Measurements from ENCODE around the gene MAPK8IP2. TPM values are rescaled to one million over a fixed set of nuclear protein-coding genes. Genes with fewer than 3 reads are reported as not detected.
A peak's percentile ranks its signal among the peaks of the same experiment; 100 is the strongest.
"Not testable (repeated sequence)": the region's sequence is repeated elsewhere in the genome, so short reads cannot be mapped to it uniquely, and the experiment has no call there.

The MAPK8IP2 gene
- total RNA-seq, 2 experiments from 2014 or later: 0.05 to 0.15 TPM

DNA sequence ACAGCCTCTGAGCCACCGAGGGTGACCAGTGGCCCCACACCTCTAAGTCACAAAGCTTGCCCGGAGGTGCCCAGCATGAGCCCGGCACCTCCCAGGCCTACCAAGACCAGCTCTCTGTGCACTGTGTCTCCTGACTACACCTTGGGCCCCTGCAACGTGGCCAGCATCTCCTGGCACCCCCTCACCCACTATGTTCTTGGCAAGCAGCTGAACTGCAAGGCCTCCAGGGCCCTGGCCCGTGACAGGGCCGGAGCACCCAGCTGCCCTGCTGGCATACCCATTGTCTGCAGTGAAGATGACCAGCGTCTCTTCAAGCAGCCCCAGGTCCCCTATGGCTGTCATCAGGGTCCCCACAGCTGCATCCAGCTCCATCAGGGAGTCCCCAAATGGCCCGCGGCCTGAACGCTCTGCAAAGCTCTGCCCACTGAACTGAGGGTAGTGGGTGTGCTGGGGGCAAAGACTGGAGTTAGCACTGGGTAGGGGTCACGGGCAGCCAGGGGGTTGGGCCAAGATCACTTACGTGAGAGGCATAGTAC lies 25.8 kb downstream of the MAPK8IP2 start:
- intact Hi-C loops (cut with micrococcal nuclease): no loop called here
- H3K36me3 Mint-ChIP-seq (ENCODE audit: low read depth): no peaks in the 10 kb centered on the region

DNA sequence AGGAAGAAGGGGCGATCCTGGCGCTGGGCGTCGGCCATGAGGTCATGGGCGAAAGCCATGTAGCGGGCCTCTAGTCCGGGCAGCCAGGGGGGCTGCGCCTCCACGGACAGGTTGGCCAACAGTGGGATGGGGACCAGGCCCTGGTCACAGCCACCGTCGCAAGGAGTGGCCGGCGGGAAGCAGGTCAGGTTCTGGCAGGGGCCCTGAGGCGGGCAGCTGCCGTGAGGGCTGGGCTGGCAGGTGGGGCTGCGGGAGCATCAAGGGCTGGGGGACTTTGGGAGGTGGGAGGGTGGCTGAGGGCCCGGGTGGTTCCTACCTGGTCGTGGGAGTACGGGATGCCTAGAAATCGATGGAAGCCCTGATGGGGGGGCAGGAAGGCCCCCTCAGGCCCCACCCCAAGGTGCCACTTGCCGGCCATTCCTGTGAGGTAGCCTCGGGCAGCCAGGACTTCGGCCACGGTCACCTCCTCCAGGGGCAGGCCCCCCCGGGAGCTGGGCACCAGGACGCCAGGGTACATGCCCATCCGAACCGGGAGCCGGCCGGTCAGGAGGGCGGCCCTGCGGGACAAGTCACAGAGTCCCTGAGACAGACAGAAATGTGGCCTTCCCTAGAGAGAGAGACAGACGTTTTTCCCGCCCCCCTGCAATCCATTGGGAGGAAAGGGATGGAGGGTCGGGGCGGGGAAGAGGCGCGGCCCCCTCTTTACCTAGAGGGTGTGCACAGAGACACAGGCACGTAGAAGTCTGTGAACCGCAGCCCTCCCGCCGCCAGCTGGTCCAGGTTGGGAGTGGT lies 26.5 kb downstream of the MAPK8IP2 start:
- Mint-ChIP-seq H3K9me3 (no peaks in the 10 kb centered on the region), H3K27me3 (ENCODE audit: low read depth) (no peaks in the 10 kb centered on the region), H3K36me3 (ENCODE audit: low read depth) (no peaks in the 10 kb centered on the region), H3K27ac (peak overlapping the region; percentile 72), H3K4me3 (peak overlapping the region; percentile 84), H3K4me1 (ENCODE audit: low read depth) (peaks cover 25% of the 10 kb centered on the region)
- DNase-seq: no peak
- intact Hi-C loops (cut with micrococcal nuclease): no loop called here
- CTCF ChIA-PET: interaction anchor here (1.5 kb wide), 1 partner anchor 64 kb away, joined by 6 read pairs; no protein-coding TSS in a partner anchor

More for the DNA sequence above, 25.8 kb downstream of the MAPK8IP2 start:
- H3K4me3 Mint-ChIP-seq: peak overlapping the region; percentile 84
- H3K27ac Mint-ChIP-seq: peak overlapping the region; percentile 72
- no peak for DNase-seq
- no peaks in the 10 kb centered on the region for H3K27me3 Mint-ChIP-seq (ENCODE audit: low read depth)
- CTCF ChIA-PET: no interaction called here
- H3K4me1 Mint-ChIP-seq (ENCODE audit: low read depth): peaks cover 32% of the 10 kb centered on the region
- no peaks in the 10 kb centered on the region for H3K9me3 Mint-ChIP-seq

DNA sequence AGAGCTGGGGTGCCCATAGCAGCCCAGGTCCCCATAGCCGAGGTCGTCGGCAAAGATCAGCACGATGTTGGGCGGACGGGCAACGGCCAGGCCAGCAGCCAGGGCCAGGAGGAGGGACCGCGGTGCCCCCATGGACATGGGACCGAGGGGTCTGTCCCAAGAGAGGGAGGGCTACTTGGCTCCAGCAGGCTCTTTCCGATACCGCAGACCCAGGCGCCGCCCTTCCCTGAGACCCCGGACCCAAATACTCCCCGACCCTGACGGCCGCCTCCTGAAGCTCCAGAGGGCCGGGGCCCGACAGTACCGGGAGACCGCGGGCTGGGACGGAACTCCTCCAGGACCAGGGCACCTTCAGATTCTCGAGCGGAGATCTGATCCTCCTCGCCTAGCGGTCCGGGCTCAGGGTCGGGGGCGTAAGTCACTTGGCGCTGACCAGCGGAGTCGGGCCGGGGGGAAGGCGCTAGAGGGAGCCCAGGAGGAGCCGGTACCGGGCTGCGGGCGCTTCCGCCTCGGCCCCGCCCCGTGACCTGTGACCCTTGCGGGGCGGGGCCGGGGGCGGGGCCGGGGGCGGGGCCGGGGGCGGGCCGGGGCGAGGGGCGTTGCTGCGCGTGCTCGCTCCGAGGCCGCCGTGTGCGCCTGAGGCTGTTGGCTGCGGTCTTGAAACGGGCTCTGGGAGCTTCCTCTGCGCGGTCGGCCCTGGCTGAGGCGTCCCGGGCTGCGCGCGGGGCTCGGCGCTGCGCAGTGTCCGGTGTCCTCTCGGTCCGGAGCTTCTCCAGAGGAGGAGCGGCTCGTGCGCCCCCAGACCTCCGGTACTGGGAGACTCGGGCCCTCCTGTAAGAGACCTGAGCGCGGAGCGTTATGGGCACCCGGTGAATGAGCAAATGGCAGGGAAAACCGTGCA lies 27.3 kb downstream of the MAPK8IP2 start, which contains the start of gene ARSA:
Gene ARSA, minus strand, starts transcription at position 511 of the 901 bp plus-strand sequence. Its CDS starts 373 bp downstream, at position 138.
- Mint-ChIP-seq H3K9me3 (no peaks in the 10 kb centered on the region), H3K4me3 (peak within 1 kb of the TSS; percentile 84), H3K36me3 (ENCODE audit: low read depth) (no peaks in the 10 kb centered on the region), H3K27me3 (ENCODE audit: low read depth) (no peaks in the 10 kb centered on the region), H3K4me1 (ENCODE audit: low read depth) (peaks cover 17% of the 10 kb centered on the region), H3K27ac (peak within 1 kb of the TSS; percentile 56)
- intact Hi-C loops (cut with micrococcal nuclease): loop anchor here (1.0 to 2.0 kb wide), 2 partner anchors 63 to 103 kb away; partner anchors contain the start of gene SCO2
- DNase-seq: peak; percentile 81
- CTCF ChIA-PET: interaction anchor here (1.5 kb wide), 1 partner anchor 63 kb away, joined by 6 read pairs; no protein-coding TSS in a partner anchor

DNA sequence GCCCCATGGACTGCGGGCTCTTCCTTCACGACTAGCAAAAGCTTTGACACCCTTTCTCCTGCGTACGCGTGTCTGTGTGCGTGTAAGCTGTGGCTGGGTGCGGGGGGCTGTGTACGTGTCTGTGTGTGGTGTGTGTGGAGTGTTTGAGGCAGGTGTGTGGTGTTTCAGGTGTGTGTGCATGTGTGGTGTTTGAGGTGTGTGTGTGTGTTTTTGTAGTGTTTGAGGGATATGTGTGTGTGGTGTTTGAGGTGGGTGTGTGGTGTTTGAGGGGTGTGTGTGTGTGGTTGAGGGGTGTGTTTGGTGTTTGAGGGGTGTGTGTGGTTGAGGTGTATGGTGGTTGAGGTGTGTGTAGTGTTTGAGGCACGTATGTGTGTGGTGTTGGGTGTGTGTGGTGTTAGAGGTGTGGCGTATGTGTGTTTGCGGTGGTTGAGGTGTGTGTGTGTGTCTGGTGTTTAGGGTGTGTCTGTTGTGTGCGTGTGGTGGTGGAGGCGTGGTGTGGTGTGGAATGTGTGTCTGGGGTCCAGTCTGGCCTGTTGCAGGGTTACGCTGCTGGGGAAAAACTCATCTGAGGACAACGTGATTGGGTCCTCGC lies 28.0 kb downstream of the MAPK8IP2 start:
- no peaks in the 10 kb centered on the region for H3K27me3 Mint-ChIP-seq (ENCODE audit: low read depth)
- CTCF ChIA-PET: interaction anchor here (1.5 to 1.7 kb wide), 2 partner anchors 8 to 62 kb away, joined by 6 to 14 read pairs; no protein-coding TSS in a partner anchor
- no peak for DNase-seq
- H3K36me3 Mint-ChIP-seq (ENCODE audit: low read depth): no peaks in the 10 kb centered on the region
- intact Hi-C loops (cut with micrococcal nuclease): loop anchor here (1.0 to 2.0 kb wide), 2 partner anchors 62 to 103 kb away; partner anchors contain the start of gene SCO2
- H3K27ac Mint-ChIP-seq: peak overlapping the region; percentile 56
- H3K4me1 Mint-ChIP-seq (ENCODE audit: low read depth): peaks cover 15% of the 10 kb centered on the region
- H3K9me3 Mint-ChIP-seq: no peaks in the 10 kb centered on the region
- H3K4me3 Mint-ChIP-seq: peak overlapping the region; percentile 84

DNA sequence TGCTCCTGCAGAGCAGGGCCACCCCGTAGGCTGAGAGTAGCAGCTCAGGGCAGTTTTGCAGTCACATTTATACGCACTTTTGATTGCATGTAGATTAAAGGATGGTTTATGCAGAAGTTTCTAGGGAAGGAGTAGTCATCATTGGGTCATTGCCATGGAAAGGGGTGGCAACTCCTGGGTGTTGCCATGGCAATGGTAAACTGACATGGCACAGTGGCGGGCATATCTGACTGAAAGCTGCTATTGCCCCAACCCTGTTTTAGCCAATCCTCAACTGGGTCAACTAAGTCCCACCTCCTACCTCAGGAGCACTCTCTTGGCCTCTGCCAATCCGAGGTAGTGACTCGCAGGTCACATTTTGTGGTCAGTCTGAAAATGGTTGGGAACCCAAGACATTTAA lies 29.8 kb downstream of the MAPK8IP2 start:
- CTCF ChIA-PET: interaction anchor here (1.3 to 1.7 kb wide), 2 partner anchors 10 to 61 kb away, joined by 4 to 14 read pairs; no protein-coding TSS in a partner anchor
- Mint-ChIP-seq H3K9me3 (no peaks in the 10 kb centered on the region), H3K27ac (no peak overlapping the region), H3K4me1 (ENCODE audit: low read depth) (peaks cover 15% of the 10 kb centered on the region), H3K4me3 (no peak overlapping the region), H3K36me3 (ENCODE audit: low read depth) (no peaks in the 10 kb centered on the region), H3K27me3 (ENCODE audit: low read depth) (no peaks in the 10 kb centered on the region)
- intact Hi-C loops (cut with micrococcal nuclease): no loop called here
- DNase-seq: no peak

DNA sequence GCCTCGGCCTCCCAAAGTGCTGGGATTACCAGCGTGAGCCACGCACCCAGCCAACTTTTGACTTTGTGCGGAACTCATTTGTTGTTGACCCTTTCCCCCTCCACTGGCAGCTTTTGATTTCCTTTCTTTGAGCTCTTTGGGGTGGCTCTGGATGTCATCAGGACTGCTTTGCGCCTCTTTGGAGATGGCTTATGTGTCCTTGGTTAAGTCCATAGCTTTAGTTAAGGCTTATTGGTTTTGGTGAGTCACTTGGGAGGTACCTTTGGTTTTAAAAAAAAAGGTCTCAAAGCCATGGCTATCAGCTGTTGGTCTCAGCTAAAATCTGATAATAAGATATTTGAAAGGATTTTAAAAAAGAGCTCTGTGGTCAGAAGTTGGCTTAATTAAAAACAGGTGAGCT lies 32.5 kb downstream of the MAPK8IP2 start:
- peaks cover 10% of the 10 kb centered on the region for H3K4me1 Mint-ChIP-seq (ENCODE audit: low read depth)
- CTCF ChIA-PET: interaction anchor here (0.6 to 1.1 kb wide), 5 partner anchors 12 to 1024 kb away, joined by 3 to 6 read pairs (median 3); partner anchors contain the start of gene SCO2
- no peaks in the 10 kb centered on the region for H3K27me3 Mint-ChIP-seq (ENCODE audit: low read depth)
- no peaks in the 10 kb centered on the region for H3K36me3 Mint-ChIP-seq (ENCODE audit: low read depth)
- DNase-seq: no peak
- intact Hi-C loops (cut with micrococcal nuclease): no loop called here
- H3K9me3 Mint-ChIP-seq: no peaks in the 10 kb centered on the region
- H3K4me3 Mint-ChIP-seq: no peak overlapping the region
- no peak overlapping the region for H3K27ac Mint-ChIP-seq

DNA sequence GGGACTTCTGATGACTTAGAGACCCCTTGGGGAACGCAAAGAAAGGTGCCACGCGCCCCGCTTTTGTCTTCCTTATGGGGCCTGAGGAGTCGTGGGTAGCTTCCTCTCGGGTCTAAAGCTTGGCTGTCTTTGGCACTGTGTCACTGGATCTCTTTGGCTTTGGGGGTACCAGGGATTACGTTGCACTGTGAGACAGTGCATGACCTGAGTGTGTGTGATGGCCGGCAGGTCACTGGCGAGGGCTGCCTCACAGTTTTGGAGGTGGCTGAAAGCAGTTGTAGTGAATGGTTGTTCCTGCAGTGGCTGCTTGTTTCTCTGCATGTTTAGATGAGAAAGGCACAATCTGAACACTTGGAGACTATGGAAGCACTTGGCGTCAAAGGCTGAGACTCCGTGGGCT lies 33.2 kb downstream of the MAPK8IP2 start:
- Mint-ChIP-seq H3K27ac (no peak overlapping the region), H3K36me3 (ENCODE audit: low read depth) (no peaks in the 10 kb centered on the region), H3K4me1 (ENCODE audit: low read depth) (peaks cover 5% of the 10 kb centered on the region), H3K4me3 (no peak overlapping the region), H3K27me3 (ENCODE audit: low read depth) (no peaks in the 10 kb centered on the region), H3K9me3 (no peaks in the 10 kb centered on the region)
- CTCF ChIA-PET: interaction anchor here (0.6 to 1.1 kb wide), 4 partner anchors 13 to 1024 kb away, joined by 3 to 6 read pairs (median 4); no protein-coding TSS in a partner anchor
- DNase-seq: no peak
- intact Hi-C loops (cut with micrococcal nuclease): no loop called here

DNA sequence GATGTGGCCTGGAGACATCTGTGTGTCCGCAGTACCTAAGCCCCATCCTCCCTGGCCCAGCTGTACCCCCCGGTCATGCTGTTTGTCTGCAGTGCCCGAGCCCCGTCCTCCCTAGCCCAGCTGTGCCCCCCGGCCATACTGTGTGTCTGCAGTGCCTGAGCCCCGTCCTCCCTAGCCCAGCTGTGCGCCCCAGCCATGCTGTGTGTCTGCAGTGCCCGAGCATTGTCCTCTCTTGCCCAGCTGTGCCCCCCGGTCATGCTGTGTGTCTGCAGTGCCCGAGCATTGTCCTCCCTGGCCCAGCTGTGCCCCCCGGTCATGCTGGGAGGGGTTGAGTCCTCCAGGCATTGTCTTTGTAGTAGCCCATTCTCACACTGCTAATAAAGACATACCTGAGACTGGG lies 35.0 kb downstream of the MAPK8IP2 start:
- no peak overlapping the region for H3K27ac Mint-ChIP-seq
- CTCF ChIA-PET: no interaction called here
- no peak for DNase-seq
- no peaks in the 10 kb centered on the region for H3K9me3 Mint-ChIP-seq
- no peaks in the 10 kb centered on the region for H3K27me3 Mint-ChIP-seq (ENCODE audit: low read depth)
- no peak overlapping the region for H3K4me3 Mint-ChIP-seq
- H3K4me1 Mint-ChIP-seq (ENCODE audit: low read depth): no peaks in the 10 kb centered on the region
- intact Hi-C loops (cut with micrococcal nuclease): no loop called here
- no peaks in the 10 kb centered on the region for H3K36me3 Mint-ChIP-seq (ENCODE audit: low read depth)

DNA sequence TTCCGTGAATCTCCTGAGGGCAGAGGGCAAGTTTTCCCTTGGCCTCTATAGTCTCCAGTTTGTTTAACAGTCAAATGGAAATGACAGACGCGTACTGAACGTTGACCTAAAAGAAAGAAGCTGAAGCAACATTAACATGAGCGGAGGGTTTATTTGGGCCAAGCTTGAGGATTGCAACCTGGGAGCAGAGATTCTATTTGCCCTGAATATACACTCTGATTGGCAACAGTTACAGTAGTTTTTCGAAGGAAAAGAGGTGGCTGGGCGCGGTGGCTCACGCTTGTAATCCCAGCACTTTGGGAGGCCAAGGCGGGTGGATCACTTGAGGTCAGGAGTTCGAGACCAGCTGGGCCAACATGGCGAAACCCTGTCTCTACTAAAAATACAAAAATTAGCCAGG lies 39.7 kb downstream of the MAPK8IP2 start:
- H3K27ac Mint-ChIP-seq; intact Hi-C loops (cut with micrococcal nuclease); H3K36me3 Mint-ChIP-seq (ENCODE audit: low read depth); DNase-seq; H3K27me3 Mint-ChIP-seq (ENCODE audit: low read depth); H3K4me1 Mint-ChIP-seq (ENCODE audit: low read depth); H3K4me3 Mint-ChIP-seq; H3K9me3 Mint-ChIP-seq: not testable (repeated sequence)
- CTCF ChIA-PET: interaction anchor here (0.6 kb wide), 1 partner anchor 9 kb away, joined by 3 read pairs; no protein-coding TSS in a partner anchor

DNA sequence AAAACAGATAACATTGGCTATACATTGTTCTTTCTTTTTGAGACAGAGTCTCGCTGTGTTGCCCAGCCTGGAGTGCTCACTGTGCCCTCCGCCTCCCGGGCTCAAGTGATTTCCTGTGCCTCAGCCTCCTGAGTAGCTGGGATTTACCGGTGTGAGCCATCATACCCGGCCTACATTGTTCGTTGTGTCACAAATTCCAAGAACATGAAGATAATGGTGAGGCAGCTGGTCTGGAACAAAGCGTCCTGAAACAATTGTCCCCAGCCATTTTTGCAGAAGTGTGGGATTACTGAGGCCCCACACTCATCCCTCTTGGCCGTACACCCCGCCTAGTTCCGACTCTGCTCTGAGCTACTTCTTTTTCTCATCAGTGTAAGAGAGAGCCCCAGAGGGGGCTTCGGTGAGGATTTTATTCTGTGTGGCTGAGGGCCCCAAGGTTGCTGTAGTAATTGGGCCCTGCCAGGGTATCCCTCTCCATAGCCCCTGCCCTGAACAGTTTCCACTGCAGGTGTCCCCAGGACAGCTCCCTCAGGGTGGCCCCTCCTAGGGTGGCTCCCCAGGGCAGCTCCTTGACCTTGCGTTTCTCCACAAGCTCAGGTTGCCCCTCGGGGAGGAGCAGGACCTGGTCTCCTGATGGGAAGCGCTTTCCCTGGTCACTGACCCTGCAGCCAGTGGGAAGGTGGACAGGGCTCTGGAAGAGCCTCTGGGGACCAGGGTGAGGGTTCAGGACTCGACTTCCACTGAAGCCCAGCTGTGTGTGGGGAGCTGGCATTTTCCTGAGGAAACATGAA lies 40.5 kb downstream of the MAPK8IP2 start:
- Mint-ChIP-seq H3K4me3 (no peak overlapping the region), H3K27me3 (ENCODE audit: low read depth) (no peaks in the 10 kb centered on the region), H3K9me3 (no peaks in the 10 kb centered on the region), H3K36me3 (ENCODE audit: low read depth) (no peaks in the 10 kb centered on the region), H3K27ac (no peak overlapping the region), H3K4me1 (ENCODE audit: low read depth) (no peaks in the 10 kb centered on the region)
- CTCF ChIA-PET: interaction anchor here (0.6 to 1.2 kb wide), 4 partner anchors 10 to 156 kb away, joined by 3 read pairs; partner anchors contain the start of gene SCO2
- intact Hi-C loops (cut with micrococcal nuclease): no loop called here
- no peak for DNase-seq

Data from activated naive CD4-positive, alpha-beta T cell treated with anti-CD3 and anti-CD28 coated beads for 36 hours (primary cell).